ENCODE results near the gene SLC9A8.

Gene SLC9A8

DNA sequence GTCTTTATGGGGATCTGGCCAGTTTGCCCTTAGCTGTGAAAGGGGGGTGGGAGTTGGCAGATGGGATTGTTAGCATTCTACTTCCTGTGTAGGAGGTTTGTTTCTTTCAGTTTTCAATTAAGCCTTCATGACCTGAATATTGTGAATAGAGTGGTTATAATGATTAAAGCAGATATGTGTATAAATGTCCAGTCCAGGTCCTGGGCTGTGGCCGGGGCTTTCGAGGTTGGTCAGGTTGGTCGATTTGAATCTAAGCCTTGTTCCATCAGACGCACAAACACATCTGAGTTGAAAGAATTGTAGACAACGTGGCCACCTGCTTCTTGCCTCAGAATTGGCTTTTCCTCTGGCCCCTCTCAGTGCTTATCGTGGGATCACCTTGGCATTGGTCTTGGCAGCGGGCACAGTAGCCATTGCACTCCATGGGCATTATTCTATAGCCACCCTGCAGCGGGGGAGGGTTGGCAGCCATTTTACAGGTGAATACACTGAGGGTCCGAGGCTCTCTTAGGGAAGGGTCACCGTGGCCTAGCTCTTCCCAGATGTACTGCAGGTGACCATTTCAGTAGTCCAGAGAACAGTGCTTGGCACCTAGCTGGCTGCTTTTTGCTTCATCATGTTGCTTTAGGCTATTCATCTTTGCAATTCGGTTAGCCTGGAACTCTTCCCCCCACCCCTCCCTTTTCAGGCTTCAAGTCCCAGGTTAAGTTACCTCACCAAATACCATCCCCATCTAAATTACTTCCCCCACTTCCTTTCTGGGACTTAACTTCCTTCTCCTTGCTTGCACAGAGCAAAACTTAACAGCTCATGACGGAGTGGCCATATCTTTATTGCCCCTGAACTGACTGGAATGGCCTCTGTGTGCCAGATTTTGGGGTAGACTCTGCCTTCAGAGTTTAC lies 124.7 kb downstream of the SLC9A8 start (continued):
- TF ChIP-seq HOXD13 (CRISPR knock-in tag; IDR thresholded peaks at IDR 0.05; ENCODE audit: borderline replicate concordance) (no peak), REPIN1 (tag by site-specific recombination; IDR thresholded peaks at IDR 0.05; ENCODE audit: low read depth) (no peak), ZNF621 (tag by site-specific recombination; IDR thresholded peaks at IDR 0.05) (no peak), ZNF501 (tag by site-specific recombination; IDR thresholded peaks at IDR 0.05) (no peak; the same call in 1 of the 2 replicates), ZNF211 (tag by site-specific recombination; IDR thresholded peaks at IDR 0.05; ENCODE audit: low read depth) (no peak), ZNF335 (tag by site-specific recombination; conservative IDR thresholded peaks at IDR 0.05) (no peak; the same call in 1 of the 2 replicates), ZNF404 (tag by site-specific recombination; IDR thresholded peaks at IDR 0.05) (no peak), ZSCAN5A (tag by site-specific recombination; IDR thresholded peaks at IDR 0.05) (no peak), ZNF248 (tag by site-specific recombination; IDR thresholded peaks at IDR 0.05) (no peak), SP2 (tag by site-specific recombination; IDR thresholded peaks at IDR 0.05) (peak; percentile 46; the same call in 1 of the 2 replicates), ZNF660 (tag by site-specific recombination; IDR thresholded peaks at IDR 0.05) (no peak), HOXC10 (CRISPR knock-in tag; IDR thresholded peaks at IDR 0.05) (no peak), IKZF3 (tag by site-specific recombination; IDR thresholded peaks at IDR 0.05) (no peak), ZNF514 (tag by site-specific recombination; IDR thresholded peaks at IDR 0.05) (no peak), ZIC2 (tag by site-specific recombination; IDR thresholded peaks at IDR 0.05) (no peak), ZNF488 (tag by site-specific recombination; IDR thresholded peaks at IDR 0.05) (no peak), ZNF600 (tag by site-specific recombination; IDR thresholded peaks at IDR 0.05) (peak; percentile 37; the same call in 1 of the 2 replicates), ZNF785 (tag by site-specific recombination; IDR thresholded peaks at IDR 0.05) (no peak), ZNF530 (tag by site-specific recombination; IDR thresholded peaks at IDR 0.05; ENCODE audit: low read depth) (no peak), ZNF16 (tag by site-specific recombination; IDR thresholded peaks at IDR 0.05; ENCODE audit: low read depth) (no peak), OVOL3 (tag by site-specific recombination; IDR thresholded peaks at IDR 0.05) (no peak), ZFHX2 (tag by site-specific recombination; conservative IDR thresholded peaks at IDR 0.05) (no peak), GLI2 (tag by site-specific recombination; IDR thresholded peaks at IDR 0.05; ENCODE audit: borderline replicate concordance, low read depth) (no peak), ZNF626 (tag by site-specific recombination; IDR thresholded peaks at IDR 0.05) (no peak), ZBTB7A (tag by site-specific recombination; IDR thresholded peaks at IDR 0.05; ENCODE audit: low read depth) (no peak), ZXDB (tag by site-specific recombination; IDR thresholded peaks at IDR 0.05) (peak; percentile 52; the same call in 1 of the 2 replicates), GLI4 (tag by site-specific recombination; IDR thresholded peaks at IDR 0.05) (no peak), PRDM4 (tag by site-specific recombination; IDR thresholded peaks at IDR 0.05) (no peak), ZNF292 (tag by site-specific recombination; IDR thresholded peaks at IDR 0.05; ENCODE audit: borderline replicate concordance, low read depth) (no peak), ZBTB17 (tag by site-specific recombination; IDR thresholded peaks at IDR 0.05) (0 out of 2 replicates have a peak, but pooled peaks have one; percentile 15), ZNF529 (tag by site-specific recombination; IDR thresholded peaks at IDR 0.05; ENCODE audit: insufficient replicate concordance) (no peak), HOXA7 (CRISPR knock-in tag; IDR thresholded peaks at IDR 0.05; ENCODE audit: borderline replicate concordance) (no peak)
- TF ChIP-seq, protein P1, sequence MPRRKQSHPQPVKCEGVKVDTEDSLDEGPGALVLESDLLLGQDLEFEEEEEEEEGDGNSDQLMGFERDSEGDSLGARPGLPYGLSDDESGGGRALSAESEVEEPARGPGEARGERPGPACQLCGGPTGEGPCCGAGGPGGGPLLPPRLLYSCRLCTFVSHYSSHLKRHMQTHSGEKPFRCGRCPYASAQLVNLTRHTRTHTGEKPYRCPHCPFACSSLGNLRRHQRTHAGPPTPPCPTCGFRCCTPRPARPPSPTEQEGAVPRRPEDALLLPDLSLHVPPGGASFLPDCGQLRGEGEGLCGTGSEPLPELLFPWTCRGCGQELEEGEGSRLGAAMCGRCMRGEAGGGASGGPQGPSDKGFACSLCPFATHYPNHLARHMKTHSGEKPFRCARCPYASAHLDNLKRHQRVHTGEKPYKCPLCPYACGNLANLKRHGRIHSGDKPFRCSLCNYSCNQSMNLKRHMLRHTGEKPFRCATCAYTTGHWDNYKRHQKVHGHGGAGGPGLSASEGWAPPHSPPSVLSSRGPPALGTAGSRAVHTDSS (tag by site-specific recombination; IDR thresholded peaks at IDR 0.05), result no peak
- TF ChIP-seq, protein P2, sequence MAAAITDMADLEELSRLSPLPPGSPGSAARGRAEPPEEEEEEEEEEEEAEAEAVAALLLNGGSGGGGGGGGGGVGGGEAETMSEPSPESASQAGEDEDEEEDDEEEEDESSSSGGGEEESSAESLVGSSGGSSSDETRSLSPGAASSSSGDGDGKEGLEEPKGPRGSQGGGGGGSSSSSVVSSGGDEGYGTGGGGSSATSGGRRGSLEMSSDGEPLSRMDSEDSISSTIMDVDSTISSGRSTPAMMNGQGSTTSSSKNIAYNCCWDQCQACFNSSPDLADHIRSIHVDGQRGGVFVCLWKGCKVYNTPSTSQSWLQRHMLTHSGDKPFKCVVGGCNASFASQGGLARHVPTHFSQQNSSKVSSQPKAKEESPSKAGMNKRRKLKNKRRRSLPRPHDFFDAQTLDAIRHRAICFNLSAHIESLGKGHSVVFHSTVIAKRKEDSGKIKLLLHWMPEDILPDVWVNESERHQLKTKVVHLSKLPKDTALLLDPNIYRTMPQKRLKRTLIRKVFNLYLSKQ (tag by site-specific recombination; IDR thresholded peaks at IDR 0.05; ENCODE audit: borderline replicate concordance), result no peak

Measured in HEK293 (cell line).